Measurements from ENCODE around the gene PARVB. TPM values are rescaled to one million over a fixed set of nuclear protein-coding genes. Genes with fewer than 3 reads are reported as not detected.

Gene PARVB
- total RNA-seq, 1 donor from 2014 or later: 94.6 TPM

DNA sequence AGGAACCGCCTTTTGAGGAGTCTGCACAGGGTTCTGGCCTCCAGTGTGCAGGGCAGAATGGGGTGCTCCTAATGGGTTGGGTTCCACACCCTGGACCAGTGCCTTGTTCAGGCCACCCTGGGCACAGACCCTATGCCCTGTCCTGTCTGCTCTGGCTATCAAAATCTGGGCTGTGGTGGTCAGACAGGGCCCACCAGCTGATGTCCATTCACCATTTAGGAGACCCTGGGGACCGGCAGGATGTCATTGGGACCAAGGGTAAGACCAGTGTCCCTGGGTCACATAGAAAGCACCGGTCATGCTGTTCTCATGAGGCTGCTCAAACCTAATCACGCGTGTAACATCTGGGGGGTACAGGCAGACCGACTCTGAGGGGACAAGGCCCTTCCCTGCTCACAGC, 194.0 kb downstream of the PARVB start:
- Histone ChIP-seq H3K4me3 (ENCODE audit: low read depth, low read length) (no peak overlapping the region), H3K27me3 (ENCODE audit: control insufficient read depth, insufficient read depth, low read length) (peaks cover 2% of the 10 kb centered on the region), H3K36me3 (ENCODE audit: control insufficient read depth, insufficient read depth, low read length) (no peaks in the 10 kb centered on the region)
- TF ChIP-seq, protein P1, sequence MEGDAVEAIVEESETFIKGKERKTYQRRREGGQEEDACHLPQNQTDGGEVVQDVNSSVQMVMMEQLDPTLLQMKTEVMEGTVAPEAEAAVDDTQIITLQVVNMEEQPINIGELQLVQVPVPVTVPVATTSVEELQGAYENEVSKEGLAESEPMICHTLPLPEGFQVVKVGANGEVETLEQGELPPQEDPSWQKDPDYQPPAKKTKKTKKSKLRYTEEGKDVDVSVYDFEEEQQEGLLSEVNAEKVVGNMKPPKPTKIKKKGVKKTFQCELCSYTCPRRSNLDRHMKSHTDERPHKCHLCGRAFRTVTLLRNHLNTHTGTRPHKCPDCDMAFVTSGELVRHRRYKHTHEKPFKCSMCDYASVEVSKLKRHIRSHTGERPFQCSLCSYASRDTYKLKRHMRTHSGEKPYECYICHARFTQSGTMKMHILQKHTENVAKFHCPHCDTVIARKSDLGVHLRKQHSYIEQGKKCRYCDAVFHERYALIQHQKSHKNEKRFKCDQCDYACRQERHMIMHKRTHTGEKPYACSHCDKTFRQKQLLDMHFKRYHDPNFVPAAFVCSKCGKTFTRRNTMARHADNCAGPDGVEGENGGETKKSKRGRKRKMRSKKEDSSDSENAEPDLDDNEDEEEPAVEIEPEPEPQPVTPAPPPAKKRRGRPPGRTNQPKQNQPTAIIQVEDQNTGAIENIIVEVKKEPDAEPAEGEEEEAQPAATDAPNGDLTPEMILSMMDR (IDR thresholded peaks at IDR 0.05; ENCODE audit: insufficient read depth, low read length, poor library complexity, severe bottlenecking): no peak
- no peak for DNase-seq (ENCODE audit: low read depth)

DNA sequence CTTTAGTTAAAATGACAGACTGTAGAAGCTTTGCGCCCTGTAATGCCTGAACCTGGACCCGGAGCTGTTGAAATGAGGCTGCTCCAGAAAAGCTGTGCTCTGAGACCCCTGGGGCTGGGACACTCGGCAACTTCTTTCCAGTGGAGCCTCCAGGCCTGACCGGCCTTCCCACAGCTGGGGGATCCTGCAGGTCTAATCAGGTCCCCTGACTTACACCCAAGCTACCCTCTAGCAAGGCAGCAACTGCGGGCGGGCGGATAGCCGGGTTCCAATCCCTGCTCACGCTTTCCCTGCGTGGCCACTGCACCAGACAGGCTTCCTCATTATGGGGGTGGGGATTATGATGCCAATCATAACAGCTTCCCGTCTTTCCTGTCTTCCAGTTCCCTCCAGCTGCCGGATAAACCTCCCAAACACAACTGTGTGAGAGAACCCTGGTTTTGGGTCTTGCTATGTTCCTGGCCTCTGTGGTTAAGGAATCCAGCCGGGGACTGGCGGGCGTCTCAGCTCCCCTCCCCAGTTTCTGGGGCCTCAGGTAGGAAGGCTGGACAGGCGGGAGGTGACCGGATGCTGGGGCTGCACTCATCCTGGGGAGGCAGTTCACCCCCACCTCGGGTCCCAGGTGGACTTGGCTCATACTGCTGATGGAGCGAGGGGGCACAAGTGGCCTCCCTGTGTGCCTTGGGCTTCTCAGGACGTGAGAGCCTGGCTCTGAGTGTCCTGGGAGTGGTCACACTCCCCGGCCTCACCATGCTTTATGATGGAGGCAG, 195.2 kb downstream of the PARVB start:
- peaks cover 5% of the 10 kb centered on the region for H3K27me3 ChIP-seq (ENCODE audit: control insufficient read depth, insufficient read depth, low read length)
- TF ChIP-seq, protein P1 (IDR thresholded peaks at IDR 0.05; ENCODE audit: insufficient read depth, low read length, poor library complexity, severe bottlenecking): no peak

DNA sequence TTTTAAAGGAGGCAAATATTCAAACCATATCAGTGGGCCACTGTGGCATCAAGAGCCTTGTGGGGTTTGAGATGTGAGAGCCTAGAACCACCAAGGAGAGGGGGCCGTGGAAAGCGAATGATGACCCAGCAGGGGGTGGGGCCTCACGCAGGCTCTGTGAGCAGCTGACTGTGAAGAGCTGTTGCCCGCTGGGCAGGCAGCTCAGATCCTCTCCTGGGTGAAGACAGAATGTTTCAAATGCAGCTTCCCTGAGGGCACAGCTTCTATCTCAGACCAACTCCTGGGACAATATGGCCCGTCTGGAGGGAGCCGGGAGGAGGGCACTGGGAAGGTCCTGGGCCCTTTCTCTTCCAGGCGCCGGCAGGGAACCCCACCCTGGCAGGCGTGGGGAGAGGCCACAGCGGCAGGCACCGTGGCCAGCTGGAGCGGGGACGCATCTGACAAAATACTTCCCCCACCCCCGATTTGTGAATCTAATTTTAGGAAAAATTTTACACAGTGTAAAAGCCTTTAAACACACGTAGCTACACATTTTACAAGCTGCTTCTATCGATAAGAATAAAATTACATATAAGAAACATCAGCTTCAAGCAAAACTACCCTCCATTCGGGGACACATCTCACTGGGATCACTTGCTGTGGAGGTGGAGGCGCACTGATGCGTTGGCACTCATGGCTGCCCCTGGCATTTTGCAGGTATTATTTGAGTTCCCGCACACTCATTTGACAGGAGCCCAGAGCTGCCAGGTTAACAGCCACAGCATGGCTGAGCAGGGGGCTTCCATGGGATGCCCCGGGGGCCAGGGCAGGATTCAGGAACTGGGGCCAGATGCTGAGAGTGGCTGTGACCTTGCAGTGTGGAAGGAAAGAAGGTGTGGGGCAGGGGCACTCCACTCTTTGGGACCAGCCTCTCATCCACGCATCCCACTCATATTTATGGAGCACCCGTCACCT, 196.9 kb downstream of the PARVB start:
- TF ChIP-seq, protein P1 (IDR thresholded peaks at IDR 0.05; ENCODE audit: insufficient read depth, low read length, poor library complexity, severe bottlenecking): no peak
- Histone ChIP-seq H3K36me3 (ENCODE audit: control insufficient read depth, insufficient read depth, low read length) (no peaks in the 10 kb centered on the region), H3K4me3 (ENCODE audit: low read depth, low read length) (no peak overlapping the region), H3K27me3 (ENCODE audit: control insufficient read depth, insufficient read depth, low read length) (peaks cover 10% of the 10 kb centered on the region)
- DNase-seq (ENCODE audit: low read depth): no peak

More for the DNA sequence above, 195.2 kb downstream of the PARVB start:
- H3K4me3 ChIP-seq (ENCODE audit: low read depth, low read length): no peak overlapping the region
- DNase-seq (ENCODE audit: low read depth): no peak
- H3K36me3 ChIP-seq (ENCODE audit: control insufficient read depth, insufficient read depth, low read length): no peaks in the 10 kb centered on the region

DNA sequence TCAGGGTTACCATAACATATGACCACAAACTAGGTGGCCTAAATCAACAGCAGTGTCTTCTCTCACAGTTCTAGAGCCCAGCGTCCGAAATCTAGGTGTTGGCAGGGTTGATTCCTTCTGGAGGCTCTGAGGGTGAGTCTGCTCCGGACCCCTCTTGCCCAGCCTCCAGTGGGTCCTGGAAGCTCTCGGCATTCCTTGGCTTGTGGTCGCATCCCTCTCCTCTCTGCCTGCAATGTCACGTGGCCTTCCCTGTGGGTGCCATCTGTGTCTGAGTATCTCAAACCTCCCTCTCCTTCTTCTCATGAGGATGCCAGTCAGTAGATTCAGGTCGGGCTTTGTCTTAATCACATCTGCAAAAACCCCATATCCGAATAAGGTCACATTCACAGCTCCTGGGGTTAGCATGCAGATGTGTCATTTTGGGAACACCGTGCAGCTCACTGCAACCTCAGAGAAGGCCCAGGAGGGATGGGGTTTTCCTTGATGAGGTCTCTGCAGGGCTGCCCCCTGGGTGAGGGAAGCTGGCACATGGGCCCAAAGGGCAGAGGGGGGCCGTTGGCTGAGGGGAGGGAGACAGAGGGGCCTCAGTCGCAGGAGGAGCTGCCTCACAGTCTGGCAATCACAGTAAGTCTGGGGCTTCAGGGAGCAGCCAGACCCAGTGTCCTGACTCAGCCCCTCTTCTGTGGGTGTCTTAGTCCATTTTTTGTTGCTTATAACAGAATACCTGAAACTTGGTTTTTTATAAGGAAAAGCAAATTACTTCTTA, 197.8 kb downstream of the PARVB start:
- no peaks in the 10 kb centered on the region for H3K36me3 ChIP-seq (ENCODE audit: control insufficient read depth, insufficient read depth, low read length)

More for the DNA sequence above, 197.8 kb downstream of the PARVB start:
- H3K27me3 ChIP-seq (ENCODE audit: control insufficient read depth, insufficient read depth, low read length): peaks cover 12% of the 10 kb centered on the region
- H3K4me3 ChIP-seq (ENCODE audit: low read depth, low read length): no peak overlapping the region
- no peak for DNase-seq (ENCODE audit: low read depth)
- TF ChIP-seq, protein P1 (IDR thresholded peaks at IDR 0.05; ENCODE audit: insufficient read depth, low read length, poor library complexity, severe bottlenecking): no peak

Other genes with a start within 250 kb of the PARVB start
- 1.7 and 2.3 TPM in 2 replicates for gene EFCAB6, start 212.0 kb upstream of the PARVB start, total RNA-seq
- 1.4 and 1.8 TPM in 2 replicates for gene SULT4A1, start 161.8 kb upstream of the PARVB start, total RNA-seq
- gene PNPLA5, start 132.3 kb upstream of the PARVB start, total RNA-seq: not detected in 2 replicates
- gene PNPLA3, start 100.5 kb upstream of the PARVB start, total RNA-seq: 5.2 and 6.9 TPM in 2 replicates
- gene SAMM50, start 68.9 kb upstream of the PARVB start, total RNA-seq: 36.6 and 41.4 TPM in 2 replicates
- not detected in 2 replicates for gene PARVG, start 156.6 kb downstream of the PARVB start, total RNA-seq